ENCODE results near the gene TIAM1. TPM values are rescaled to one million over a fixed set of nuclear protein-coding genes. Genes with fewer than 3 reads are reported as not detected.

Gene TIAM1
- total RNA-seq, 2 donors from 2014 or later = 6.0 to 38.1 TPM

DNA sequence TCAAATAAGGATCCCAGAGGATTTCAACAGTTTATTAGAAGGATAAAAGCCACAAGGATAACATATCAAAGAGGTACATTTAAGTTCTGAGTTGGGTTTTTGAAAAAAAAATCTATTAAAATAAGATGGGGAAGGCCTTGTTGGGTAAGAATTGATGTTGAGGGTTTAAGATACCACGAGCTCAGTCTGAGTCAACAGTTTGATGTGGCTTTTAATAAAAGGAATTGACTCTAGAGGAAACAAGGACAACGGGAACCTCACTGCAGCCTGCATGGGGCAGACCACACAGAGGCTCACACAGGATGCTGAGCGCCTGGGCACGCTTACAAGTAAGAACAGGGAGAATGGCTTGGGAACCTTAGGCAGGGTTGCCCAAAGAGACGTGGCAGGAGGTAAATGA, 107.5 kb downstream of the TIAM1 start:
- TF ChIP-seq POLR2A (IDR thresholded peaks at IDR 0.05) (no peak), POLR2AphosphoS5 (IDR thresholded peaks at IDR 0.05) (no peak)
- TF ChIP-seq, protein P1, sequence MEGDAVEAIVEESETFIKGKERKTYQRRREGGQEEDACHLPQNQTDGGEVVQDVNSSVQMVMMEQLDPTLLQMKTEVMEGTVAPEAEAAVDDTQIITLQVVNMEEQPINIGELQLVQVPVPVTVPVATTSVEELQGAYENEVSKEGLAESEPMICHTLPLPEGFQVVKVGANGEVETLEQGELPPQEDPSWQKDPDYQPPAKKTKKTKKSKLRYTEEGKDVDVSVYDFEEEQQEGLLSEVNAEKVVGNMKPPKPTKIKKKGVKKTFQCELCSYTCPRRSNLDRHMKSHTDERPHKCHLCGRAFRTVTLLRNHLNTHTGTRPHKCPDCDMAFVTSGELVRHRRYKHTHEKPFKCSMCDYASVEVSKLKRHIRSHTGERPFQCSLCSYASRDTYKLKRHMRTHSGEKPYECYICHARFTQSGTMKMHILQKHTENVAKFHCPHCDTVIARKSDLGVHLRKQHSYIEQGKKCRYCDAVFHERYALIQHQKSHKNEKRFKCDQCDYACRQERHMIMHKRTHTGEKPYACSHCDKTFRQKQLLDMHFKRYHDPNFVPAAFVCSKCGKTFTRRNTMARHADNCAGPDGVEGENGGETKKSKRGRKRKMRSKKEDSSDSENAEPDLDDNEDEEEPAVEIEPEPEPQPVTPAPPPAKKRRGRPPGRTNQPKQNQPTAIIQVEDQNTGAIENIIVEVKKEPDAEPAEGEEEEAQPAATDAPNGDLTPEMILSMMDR (IDR thresholded peaks at IDR 0.05) = no peak
- H3K36me3 ChIP-seq = no peaks in the 10 kb centered on the region
- H3K4me1 ChIP-seq (replicated peaks) = no peaks in the 10 kb centered on the region
- H3K27ac ChIP-seq = no peak overlapping the region
- no peaks in the 10 kb centered on the region for H3K27me3 ChIP-seq (replicated peaks; ENCODE audit: insufficient read depth)
- 76% methylated on average over 5 of the region's 5 CpGs for WGBS
- DNase-seq (ENCODE audit: low spot score) = no peak
- H3K4me3 ChIP-seq = no peak overlapping the region
- no peaks in the 10 kb centered on the region for H3K9me3 ChIP-seq
- intact Hi-C loops (cut with DNase I) = no loop called here

DNA sequence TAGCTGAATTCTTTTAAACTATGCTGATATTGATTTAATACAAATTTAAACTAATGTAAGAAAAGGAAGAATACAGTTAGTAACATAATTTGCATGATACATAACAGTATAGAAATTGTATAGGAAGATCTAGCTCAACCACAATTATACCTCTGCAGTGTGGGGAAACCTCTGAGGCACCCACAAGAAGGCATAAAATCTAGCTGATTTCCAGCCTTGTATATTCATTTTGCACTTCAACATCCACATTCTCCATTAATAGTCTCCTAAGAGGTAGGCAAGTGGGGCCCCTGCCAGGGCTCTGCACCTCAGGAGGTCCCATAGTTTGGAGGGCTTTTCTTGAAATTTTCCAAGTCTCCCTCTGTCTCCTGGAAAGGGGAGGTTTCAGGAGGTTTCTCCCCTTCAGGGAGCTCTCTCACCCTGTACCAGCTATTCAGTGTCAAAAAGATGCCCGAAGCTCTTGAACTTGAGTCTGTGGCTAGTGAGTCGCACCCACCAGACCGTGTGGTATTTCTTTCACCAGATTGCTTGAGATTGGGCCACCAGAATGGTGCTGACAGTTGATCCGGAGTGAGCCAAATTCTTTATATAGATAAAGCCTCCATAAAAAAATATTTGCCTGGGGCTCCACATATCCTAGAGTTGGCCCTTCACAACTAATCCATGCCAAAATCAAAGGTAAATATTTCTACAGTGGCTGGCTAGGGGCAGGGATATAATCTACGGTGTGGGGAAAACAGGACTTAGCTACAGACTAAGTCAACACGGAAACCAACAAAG, 108.2 kb downstream of the TIAM1 start:
- no peak overlapping the region for H3K4me3 ChIP-seq
- TF ChIP-seq, protein P1 (IDR thresholded peaks at IDR 0.05) = no peak
- TF ChIP-seq POLR2AphosphoS5 (IDR thresholded peaks at IDR 0.05) (no peak), POLR2A (IDR thresholded peaks at IDR 0.05) (no peak)
- WGBS = 62% methylated on average over 6 of the region's 6 CpGs
- no peaks in the 10 kb centered on the region for H3K27me3 ChIP-seq (replicated peaks; ENCODE audit: insufficient read depth)
- DNase-seq (ENCODE audit: low spot score) = no peak
- no peaks in the 10 kb centered on the region for H3K4me1 ChIP-seq (replicated peaks)
- H3K9me3 ChIP-seq = no peaks in the 10 kb centered on the region
- no peaks in the 10 kb centered on the region for H3K36me3 ChIP-seq
- intact Hi-C loops (cut with DNase I) = no loop called here
- no peak overlapping the region for H3K27ac ChIP-seq

DNA sequence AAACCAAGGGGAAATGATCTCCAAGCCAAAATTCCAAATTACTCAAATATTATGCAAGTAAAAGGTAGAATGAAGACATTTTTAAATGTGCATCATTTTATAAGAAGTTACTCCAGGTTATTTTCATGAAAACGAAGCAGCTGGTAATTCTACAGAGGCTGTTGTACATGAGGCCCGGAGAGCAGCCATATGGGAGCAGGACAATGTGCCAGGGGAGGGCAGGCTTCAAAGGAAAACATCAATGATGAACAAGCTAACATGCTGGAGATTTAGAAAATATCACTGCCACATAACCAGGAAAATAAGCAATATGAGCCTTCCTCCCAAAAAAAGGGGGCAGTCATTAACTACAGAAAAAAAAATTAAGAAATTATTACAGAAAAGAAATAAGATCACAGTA, 109.1 kb downstream of the TIAM1 start:
- H3K36me3 ChIP-seq = no peaks in the 10 kb centered on the region
- no peak overlapping the region for H3K27ac ChIP-seq
- TF ChIP-seq POLR2AphosphoS5 (IDR thresholded peaks at IDR 0.05) (no peak), POLR2A (IDR thresholded peaks at IDR 0.05) (no peak)
- TF ChIP-seq, protein P1 (IDR thresholded peaks at IDR 0.05) = no peak
- no peaks in the 10 kb centered on the region for H3K9me3 ChIP-seq
- H3K4me3 ChIP-seq = no peak overlapping the region
- no peaks in the 10 kb centered on the region for H3K27me3 ChIP-seq (replicated peaks; ENCODE audit: insufficient read depth)
- 93% methylated on average over 2 of the region's 2 CpGs for WGBS
- no peak for DNase-seq (ENCODE audit: low spot score)
- intact Hi-C loops (cut with DNase I) = no loop called here
- H3K4me1 ChIP-seq (replicated peaks) = no peaks in the 10 kb centered on the region

DNA sequence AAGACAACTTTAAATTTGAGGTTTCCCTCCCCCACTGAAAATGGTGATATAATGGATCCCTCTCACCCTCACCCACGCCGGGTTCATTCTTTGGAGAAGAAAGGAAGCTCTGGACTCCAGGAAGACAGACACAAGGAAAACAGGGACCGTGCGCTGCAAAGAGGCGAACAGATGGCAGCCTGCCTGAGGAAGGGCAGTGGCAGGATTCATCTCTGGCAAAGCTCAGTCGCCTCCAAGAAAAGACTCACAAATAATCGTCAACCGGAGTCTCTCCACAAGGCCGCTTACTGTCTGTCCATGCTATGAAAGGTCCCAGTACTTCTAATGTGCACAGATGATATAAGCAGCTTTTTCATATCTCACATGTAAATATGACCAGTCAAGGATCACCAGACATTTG, 110.3 kb downstream of the TIAM1 start:
- no peak for DNase-seq (ENCODE audit: low spot score)
- no peaks in the 10 kb centered on the region for H3K27me3 ChIP-seq (replicated peaks; ENCODE audit: insufficient read depth)
- 95% methylated on average over 9 of the region's 9 CpGs for WGBS
- no peak overlapping the region for H3K27ac ChIP-seq
- H3K36me3 ChIP-seq = no peaks in the 10 kb centered on the region
- no peak for TF ChIP-seq POLR2A (IDR thresholded peaks at IDR 0.05)
- TF ChIP-seq POLR2AphosphoS5 (IDR thresholded peaks at IDR 0.05) = no peak
- TF ChIP-seq, protein P1 (IDR thresholded peaks at IDR 0.05) = no peak
- H3K9me3 ChIP-seq = no peaks in the 10 kb centered on the region
- H3K4me3 ChIP-seq = no peak overlapping the region
- intact Hi-C loops (cut with DNase I) = no loop called here
- H3K4me1 ChIP-seq (replicated peaks) = no peaks in the 10 kb centered on the region

DNA sequence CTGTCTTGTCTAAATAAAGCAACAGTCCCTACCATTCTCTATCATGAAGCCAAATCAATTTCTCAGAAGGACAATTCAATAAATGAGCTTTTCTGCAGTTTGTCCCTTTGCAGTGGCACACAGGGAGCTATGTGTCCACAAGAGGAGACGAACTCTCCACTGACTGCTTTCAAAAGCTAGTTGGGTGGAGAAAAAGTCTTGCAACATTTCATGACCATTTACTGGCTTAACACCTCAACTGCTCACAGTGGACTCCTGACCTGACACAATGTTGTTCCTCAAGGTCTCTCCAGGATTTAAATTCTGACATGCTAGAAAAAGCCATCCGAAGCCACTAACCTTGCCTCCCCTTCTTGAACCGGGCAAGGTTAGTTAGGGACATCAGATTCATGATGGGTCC, 111.7 kb downstream of the TIAM1 start:
- H3K4me3 ChIP-seq = no peak overlapping the region
- no peaks in the 10 kb centered on the region for H3K9me3 ChIP-seq
- intact Hi-C loops (cut with DNase I) = no loop called here
- TF ChIP-seq, protein P1 (IDR thresholded peaks at IDR 0.05) = no peak
- TF ChIP-seq POLR2A (IDR thresholded peaks at IDR 0.05) (no peak), POLR2AphosphoS5 (IDR thresholded peaks at IDR 0.05) (no peak)
- WGBS = 96% methylated on average over 3 of the region's 3 CpGs
- no peak for DNase-seq (ENCODE audit: low spot score)
- H3K4me1 ChIP-seq (replicated peaks) = no peaks in the 10 kb centered on the region
- no peaks in the 10 kb centered on the region for H3K27me3 ChIP-seq (replicated peaks; ENCODE audit: insufficient read depth)
- H3K27ac ChIP-seq = no peak overlapping the region
- H3K36me3 ChIP-seq = no peaks in the 10 kb centered on the region

All from prostate gland (tissue), 2 donors.